Measurements from ENCODE around the gene SNTG2. TPM values are rescaled to one million over a fixed set of nuclear protein-coding genes. Genes with fewer than 3 reads are reported as not detected.

SNTG2 gene
- total RNA-seq, 1 donor from 2014 or later, result 11.8 TPM

- no peak for DNase-seq (ENCODE audit: extremely low spot score in 2 of 2)
- intact Hi-C loops (cut with DNase I), result no loop called here
- H3K27me3 ChIP-seq, result no peaks in the 10 kb centered on the region
- TF ChIP-seq POLR2AphosphoS5 (IDR thresholded peaks at IDR 0.05; ENCODE audit: insufficient read depth in 1 of 2, low read depth in 1 of 2) (no peak), CTCF (IDR thresholded peaks at IDR 0.05) (no peak), POLR2A (IDR thresholded peaks at IDR 0.05) (no peak)
- no peaks in the 10 kb centered on the region for H3K9me3 ChIP-seq
- no peaks in the 10 kb centered on the region for H3K4me1 ChIP-seq
- H3K4me3 ChIP-seq, result no peak overlapping the region
- H3K27ac ChIP-seq, result no peak overlapping the region
- no peaks in the 10 kb centered on the region for H3K36me3 ChIP-seq
Observed at GRCh38 chr2:1055014-1055595, 104.5 kb downstream of the SNTG2 start.

- intact Hi-C loops (cut with DNase I), result no loop called here
- DNase-seq (ENCODE audit: extremely low spot score in 2 of 2), result no peak
Observed at GRCh38 chr2:1060372-1060771, 109.7 kb downstream of the SNTG2 start.

GRCh38 chr2:1060987-1061386 lies 110.3 kb downstream of the SNTG2 start:
- Histone ChIP-seq H3K4me3 (no peak overlapping the region), H3K36me3 (no peaks in the 10 kb centered on the region), H3K4me1 (no peaks in the 10 kb centered on the region), H3K27me3 (no peaks in the 10 kb centered on the region), H3K9me3 (no peaks in the 10 kb centered on the region), H3K27ac (no peak overlapping the region)
- DNase-seq (ENCODE audit: extremely low spot score in 2 of 2), result no peak
- intact Hi-C loops (cut with DNase I), result no loop called here
- TF ChIP-seq CTCF (IDR thresholded peaks at IDR 0.05) (no peak), POLR2A (IDR thresholded peaks at IDR 0.05) (no peak), POLR2AphosphoS5 (IDR thresholded peaks at IDR 0.05; ENCODE audit: insufficient read depth in 1 of 2, low read depth in 1 of 2) (no peak)

More at GRCh38 chr2:1060372-1060771, 109.7 kb downstream of the SNTG2 start:
- Histone ChIP-seq H3K9me3 (no peaks in the 10 kb centered on the region), H3K36me3 (no peaks in the 10 kb centered on the region), H3K4me3 (no peak overlapping the region), H3K27me3 (no peaks in the 10 kb centered on the region), H3K27ac (no peak overlapping the region), H3K4me1 (no peaks in the 10 kb centered on the region)
- TF ChIP-seq POLR2AphosphoS5 (IDR thresholded peaks at IDR 0.05; ENCODE audit: insufficient read depth in 1 of 2, low read depth in 1 of 2) (no peak), POLR2A (IDR thresholded peaks at IDR 0.05) (no peak), CTCF (IDR thresholded peaks at IDR 0.05) (no peak)

- H3K4me3 ChIP-seq, result no peak overlapping the region
- no peak overlapping the region for H3K27ac ChIP-seq
- H3K4me1 ChIP-seq, result no peaks in the 10 kb centered on the region
- no peaks in the 10 kb centered on the region for H3K36me3 ChIP-seq
- TF ChIP-seq CTCF (IDR thresholded peaks at IDR 0.05) (no peak), POLR2AphosphoS5 (IDR thresholded peaks at IDR 0.05; ENCODE audit: insufficient read depth in 1 of 2, low read depth in 1 of 2) (no peak), POLR2A (IDR thresholded peaks at IDR 0.05) (no peak)
- intact Hi-C loops (cut with DNase I), result no loop called here
- no peak for DNase-seq (ENCODE audit: extremely low spot score in 2 of 2)
- no peaks in the 10 kb centered on the region for H3K9me3 ChIP-seq
- H3K27me3 ChIP-seq, result no peaks in the 10 kb centered on the region
Observed at GRCh38 chr2:1068241-1068640, 117.6 kb downstream of the SNTG2 start.

GRCh38 chr2:1068822-1069221 lies 118.2 kb downstream of the SNTG2 start:
- no peaks in the 10 kb centered on the region for H3K36me3 ChIP-seq
- H3K4me3 ChIP-seq, result no peak overlapping the region
- H3K27me3 ChIP-seq, result no peaks in the 10 kb centered on the region
- H3K27ac ChIP-seq, result no peak overlapping the region
- TF ChIP-seq POLR2AphosphoS5 (IDR thresholded peaks at IDR 0.05; ENCODE audit: insufficient read depth in 1 of 2, low read depth in 1 of 2) (no peak), CTCF (IDR thresholded peaks at IDR 0.05) (no peak), POLR2A (IDR thresholded peaks at IDR 0.05) (no peak)
- no peak for DNase-seq (ENCODE audit: extremely low spot score in 2 of 2)
- no peaks in the 10 kb centered on the region for H3K4me1 ChIP-seq
- intact Hi-C loops (cut with DNase I), result no loop called here
- no peaks in the 10 kb centered on the region for H3K9me3 ChIP-seq
